Parathyroid adenoma (tissue), 2 donors: Measurements from ENCODE around the gene ACRBP.
A peak's percentile ranks its signal among the peaks of the same experiment; 100 is the strongest.

Source experiments
- H2AFZ ChIP-seq: fragments of 300-600 bp; sonication (generic); one replicate; pipeline ENCODE4 v1.7.0; 2017; ENCODE audit warnings: antibody characterized with exemption, mild to moderate bottlenecking
- H3K27ac ChIP-seq: fragments of 300-600 bp; sonication (generic); one replicate; pipeline ENCODE4 v1.7.0; 2017
- H3K27me3 ChIP-seq: fragments of 300-600 bp; sonication (generic); one replicate; pipeline ENCODE4 v1.7.0; 2017; ENCODE audit warnings: low read length; ENCODE audit not compliant: control insufficient read depth, insufficient read depth
- H3K36me3 ChIP-seq: fragments of 300-600 bp; sonication (generic); one replicate; pipeline ENCODE4 v1.7.0; 2017; ENCODE audit warnings: low read length; ENCODE audit not compliant: control insufficient read depth, insufficient read depth
- H3K4me1 ChIP-seq: fragments of 300-600 bp; sonication (generic); one replicate; pipeline ENCODE4 v1.7.0; 2017; ENCODE audit warnings: control low read depth
- H3K4me2 ChIP-seq: fragments of 300-600 bp; sonication (generic); one replicate; pipeline ENCODE4 v1.7.0; 2017; ENCODE audit warnings: low read length
- H3K4me3 ChIP-seq: fragments of 300-600 bp; sonication (generic); one replicate; pipeline ENCODE4 v1.7.0; 2017; ENCODE audit warnings: low read depth, low read length
- H3K79me2 ChIP-seq: fragments of 300-600 bp; sonication (generic); one replicate; pipeline ENCODE4 v1.7.0; 2017; ENCODE audit warnings: control low read depth
- H3K9ac ChIP-seq: fragments of 300-600 bp; sonication (generic); one replicate; pipeline ENCODE4 v1.7.0; 2017; ENCODE audit warnings: mild to moderate bottlenecking
- H3K9me3 ChIP-seq: fragments of 300-600 bp; sonication (generic); one replicate; pipeline ENCODE4 v1.7.0; 2017; ENCODE audit warnings: low read length; ENCODE audit not compliant: control insufficient read depth
- CTCF ChIP-seq: fragments of 300-600 bp; sonication (generic); IDR thresholded peaks from one replicate; pipeline ENCODE4 v1.7.0; 2017; ENCODE audit warnings: antibody characterized with exemption, mild to moderate bottlenecking
- donor health status: primary hyperparathyroidism.

Gene ACRBP

GRCh38 chr12:6613776-6614512 lies 33.3 kb downstream of the ACRBP start:
- Histone ChIP-seq H3K9me3 (no peaks in the 10 kb centered on the region), H3K27ac (peak overlapping the region; percentile 99), H3K79me2 (no peaks in the 10 kb centered on the region), H3K27me3 (no peaks in the 10 kb centered on the region), H3K4me1 (peaks cover 39% of the 10 kb centered on the region), H3K4me3 (peak overlapping the region; percentile 18), H3K4me2 (peak overlapping the region; percentile 48), H2AFZ (peak overlapping the region; percentile 82), H3K36me3 (no peaks in the 10 kb centered on the region), H3K9ac (no peak overlapping the region)
- TF ChIP-seq CTCF = peak; percentile 42

GRCh38 chr12:6613015-6613775 lies 34.0 kb downstream of the ACRBP start:
- peak; percentile 6 for TF ChIP-seq CTCF
- no peak overlapping the region for H3K9ac ChIP-seq
- peak overlapping the region; percentile 94 for H2AFZ ChIP-seq
- H3K4me1 ChIP-seq = peaks cover 40% of the 10 kb centered on the region
- H3K9me3 ChIP-seq = no peaks in the 10 kb centered on the region
- peak overlapping the region; percentile 24 for H3K4me3 ChIP-seq
- no peaks in the 10 kb centered on the region for H3K36me3 ChIP-seq
- H3K4me2 ChIP-seq = peak overlapping the region; percentile 71
- no peaks in the 10 kb centered on the region for H3K79me2 ChIP-seq
- H3K27ac ChIP-seq = peak overlapping the region; percentile 99
- H3K27me3 ChIP-seq = no peaks in the 10 kb centered on the region

DNA sequence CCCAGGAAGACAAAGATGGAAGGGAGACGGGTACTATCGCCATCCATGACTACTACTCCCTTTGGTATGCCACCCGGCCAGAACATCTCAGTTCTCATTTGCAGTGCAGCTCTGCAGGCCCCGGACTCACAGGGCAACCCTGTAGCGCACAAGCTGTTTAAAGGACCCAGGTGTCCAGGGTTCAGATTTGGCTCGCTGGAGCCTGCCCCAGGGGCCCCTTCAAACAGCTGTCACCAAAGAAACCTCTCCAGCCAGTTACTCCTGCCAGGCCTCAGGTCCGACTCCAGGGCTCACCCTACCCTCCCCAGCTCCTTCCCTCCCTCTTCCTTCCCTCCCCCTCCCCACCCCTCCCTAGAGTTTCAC lies 34.6 kb downstream of the ACRBP start:
- Histone ChIP-seq H3K36me3 (no peaks in the 10 kb centered on the region), H3K9me3 (no peaks in the 10 kb centered on the region), H3K9ac (peak overlapping the region; percentile 10), H3K27me3 (no peaks in the 10 kb centered on the region), H3K4me1 (peaks cover 45% of the 10 kb centered on the region), H3K79me2 (no peaks in the 10 kb centered on the region), H3K27ac (peak overlapping the region; percentile 99), H2AFZ (peak overlapping the region; percentile 94), H3K4me3 (peak overlapping the region; percentile 24), H3K4me2 (peak overlapping the region; percentile 71)
- TF ChIP-seq CTCF = no peak

DNA sequence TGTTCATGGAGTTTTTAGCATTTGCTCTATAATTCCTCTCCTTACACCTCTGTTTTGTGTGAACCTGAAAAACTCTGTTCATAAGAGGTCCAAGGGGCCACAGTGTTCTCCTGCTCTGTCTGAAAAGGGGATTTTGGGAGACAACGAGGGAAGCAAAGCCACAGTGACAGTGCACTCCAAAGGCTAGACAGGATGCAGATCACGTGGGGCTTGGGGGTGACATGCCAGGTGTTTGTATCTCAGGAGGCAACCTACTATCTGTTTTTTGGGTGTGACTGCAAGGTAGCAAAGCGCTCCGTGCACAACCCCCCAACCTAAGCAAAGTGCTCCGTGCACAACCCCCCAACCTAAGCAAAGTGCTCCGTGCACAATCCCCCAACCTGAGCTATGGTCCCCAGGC lies 35.0 kb downstream of the ACRBP start:
- no peaks in the 10 kb centered on the region for H3K36me3 ChIP-seq
- no peaks in the 10 kb centered on the region for H3K9me3 ChIP-seq
- H2AFZ ChIP-seq = peak overlapping the region; percentile 94
- no peaks in the 10 kb centered on the region for H3K79me2 ChIP-seq
- peaks cover 46% of the 10 kb centered on the region for H3K4me1 ChIP-seq
- H3K27ac ChIP-seq = peak overlapping the region; percentile 99
- H3K9ac ChIP-seq = no peak overlapping the region
- H3K4me2 ChIP-seq = peak overlapping the region; percentile 71
- no peak for TF ChIP-seq CTCF
- no peaks in the 10 kb centered on the region for H3K27me3 ChIP-seq
- no peak overlapping the region for H3K4me3 ChIP-seq
